Liver (tissue), 9 donors: ENCODE measurements around the gene CDR2. TPM values are rescaled to one million over a fixed set of nuclear protein-coding genes. Genes with fewer than 3 reads are reported as not detected.

Source experiments
- DNase-seq: peaks from one replicate; pipeline ENCODE4 v3.0.0-alpha.2; 2017; ENCODE audit warnings: low spot score
- H3K27ac ChIP-seq, 2 donors: one replicate each; pipeline ENCODE4 v1.7.0; 2013; ENCODE audit warnings: inconsistent platforms in 2 of 2, low read length in 2 of 2, control low read depth in 1 of 2, low read depth in 1 of 2, mild to moderate bottlenecking in 1 of 2
- H3K27me3 ChIP-seq, 4 donors: one replicate each; pipeline versions ENCODE4 v1.6.1 to v1.7.0; 2013; ENCODE audit warnings: low read length in 3 of 4, inconsistent platforms in 1 of 4, mild to moderate bottlenecking in 1 of 4, moderate library complexity in 1 of 4; ENCODE audit not compliant: control insufficient read depth in 4 of 4, insufficient read depth in 4 of 4
- H3K36me3 ChIP-seq, 4 donors: one replicate each; pipeline versions ENCODE4 v1.6.1 to v1.7.0; 2013; ENCODE audit warnings: low read length in 3 of 4, mild to moderate bottlenecking in 3 of 4, low read depth in 1 of 4, moderate library complexity in 1 of 4; ENCODE audit not compliant: control insufficient read depth in 4 of 4, insufficient read depth in 3 of 4
- H3K4me1 ChIP-seq, 4 donors: one replicate each; pipeline versions ENCODE4 v1.6.1 to v1.7.0; 2013; ENCODE audit warnings: low read length in 3 of 4, mild to moderate bottlenecking in 3 of 4, moderate library complexity in 1 of 4; ENCODE audit not compliant: control insufficient read depth in 4 of 4, insufficient read depth in 4 of 4
- H3K4me3 ChIP-seq, 3 donors: one replicate each; pipeline versions ENCODE4 v1.6.1 to v1.7.0; 2013; ENCODE audit warnings: low read length in 3 of 3, control low read depth in 1 of 3, low read depth in 1 of 3, mild to moderate bottlenecking in 1 of 3
- H3K9ac ChIP-seq, 2 donors: one replicate each; pipeline ENCODE4 v1.7.0; 2013; ENCODE audit warnings: low read length in 2 of 2, mild to moderate bottlenecking in 2 of 2, moderate library complexity in 2 of 2, control low read depth in 1 of 2, low read depth in 1 of 2
- H3K9me3 ChIP-seq, 4 donors: one replicate each; pipeline versions ENCODE4 v1.6.1 to v1.7.0; 2013; ENCODE audit warnings: low read length in 3 of 4; ENCODE audit not compliant: control insufficient read depth in 4 of 4
- ATF3 ChIP-seq: IDR thresholded peaks from 2 replicates; pipeline ENCODE4 v1.6.1; 2016; ENCODE audit warnings: antibody characterized with exemption
- FOXA1 ChIP-seq: IDR thresholded peaks from 2 replicates; pipeline ENCODE4 v1.6.1; 2016; ENCODE audit warnings: antibody characterized with exemption
- FOXA2 ChIP-seq: IDR thresholded peaks from 2 replicates; pipeline ENCODE4 v1.6.1; 2016; ENCODE audit warnings: antibody characterized with exemption
- GABPA ChIP-seq, 2 donors: IDR thresholded peaks in 1 of 2; conservative IDR thresholded peaks in 1 of 2; 2 replicates each; pipeline ENCODE4 v1.6.1; 2016; ENCODE audit warnings: antibody characterized with exemption in 2 of 2, mild to moderate bottlenecking in 1 of 2, moderate library complexity in 1 of 2
- HNF4G ChIP-seq: IDR thresholded peaks from 2 replicates; pipeline ENCODE4 v1.6.1; 2016; ENCODE audit warnings: antibody characterized with exemption
- MAX ChIP-seq: IDR thresholded peaks from 2 replicates; pipeline ENCODE4 v1.6.1; 2016; ENCODE audit warnings: antibody characterized with exemption
- RAD21 ChIP-seq, 2 donors: IDR thresholded peaks; 2 replicates each; pipeline ENCODE4 v1.6.1; 2016; ENCODE audit warnings: antibody characterized with exemption in 2 of 2, mild to moderate bottlenecking in 2 of 2
- REST ChIP-seq: IDR thresholded peaks from 2 replicates; pipeline ENCODE4 v1.6.1; 2016; ENCODE audit warnings: antibody characterized with exemption, mild to moderate bottlenecking
- RXRA ChIP-seq, 2 donors: IDR thresholded peaks; 2 replicates each; pipeline ENCODE4 v1.6.1; 2017 to 2018; ENCODE audit warnings: antibody characterized with exemption in 2 of 2, mild to moderate bottlenecking in 1 of 2
- SP1 ChIP-seq: IDR thresholded peaks from 2 replicates; pipeline ENCODE4 v1.6.1; 2018; ENCODE audit warnings: antibody characterized with exemption, mild to moderate bottlenecking
- TAF1 ChIP-seq: conservative IDR thresholded peaks from 2 replicates; pipeline ENCODE4 v1.6.1; 2016; ENCODE audit warnings: antibody characterized with exemption, mild to moderate bottlenecking
- WGBS: extraction: QIAGEN DNeasy Blood & Tissue Kit; methylation state at CpG from one replicate; pipeline ENCODE4 v1.1.7; 2013; 5-methylcytosine and 5-hydroxymethylcytosine counted together
- polyA plus RNA-seq, 2 donors: library from polyadenylated mRNA; stranded (reverse) in 1 of 2; unstranded in 1 of 2; fragments of 200-250 nt in 1 of 2; fragments of >200 nt in 1 of 2; fragmentation: Nextera tagmentation in 1 of 2; extraction: Ambion mirVana in 1 of 2; gene quantifications; one replicate each; pipeline versions ENCODE4 v1.2.1 to v1.2.3, GENCODE V29; 2013 to 2015
- total RNA-seq, 2 donors: library from RNA; depleted of rRNA; stranded (reverse); fragments of >200 nt; gene quantifications; one replicate each; pipeline ENCODE4 v1.2.3, GENCODE V29; 2014
- donor health status: healthy.
- donor health status: healthy.
- donor health status: healthy.
- donor health status: healthy.
- donor health status: healthy.

CDR2 gene
- total and polyA plus RNA-seq, 4 donors, result 2.9 to 12.1 (median 9.7) TPM

- no peak for TF ChIP-seq REST
- no peak for TF ChIP-seq TAF1
- no peak for TF ChIP-seq ATF3
- TF ChIP-seq RAD21 (IDR thresholded peaks at IDR 0.05), result no peak
- TF ChIP-seq MAX, result no peak
- no peak for TF ChIP-seq FOXA2
- no peak for TF ChIP-seq HNF4G
- no peak for TF ChIP-seq SP1
- no peak for TF ChIP-seq RXRA (IDR thresholded peaks at IDR 0.05)
Observed at GRCh38 chr16:22329199-22329695, 45.2 kb downstream of the CDR2 start (continued).

- Histone ChIP-seq H3K27ac (no peak overlapping the region), H3K36me3 (peaks cover 16 to 60% (median 35%) of the 10 kb centered on the region in 4 donors), H3K4me1 (no peaks in the 10 kb centered on the region), H3K4me3 (no peak overlapping the region), H3K27me3 (no peaks in the 10 kb centered on the region), H3K9me3 (no peaks in the 10 kb centered on the region), H3K9ac (no peak overlapping the region)
- TF ChIP-seq GABPA (IDR thresholded peaks at IDR 0.05 in 1 of 2, conservative IDR thresholded peaks at IDR 0.05 in 1 of 2), result no peak
- TF ChIP-seq MAX, result no peak
- no peak for TF ChIP-seq FOXA1
- 94% methylated on average over 10 of the region's 10 CpGs for WGBS
- DNase-seq, result no peak
Observed at GRCh38 chr16:22328081-22328725, 46.2 kb downstream of the CDR2 start.

GRCh38 chr16:22327446-22327775, 47.0 kb downstream of the CDR2 start:
- Histone ChIP-seq H3K4me3 (no peak overlapping the region), H3K9me3 (no peaks in the 10 kb centered on the region), H3K9ac (no peak overlapping the region), H3K36me3 (peaks cover 15 to 66% (median 35%) of the 10 kb centered on the region in 4 donors), H3K4me1 (no peaks in the 10 kb centered on the region), H3K27me3 (no peaks in the 10 kb centered on the region), H3K27ac (no peak overlapping the region)
- WGBS, result 96% methylated on average over 6 of the region's 6 CpGs
- TF ChIP-seq RAD21 (IDR thresholded peaks at IDR 0.05), result no peak
- TF ChIP-seq MAX, result no peak
- TF ChIP-seq TAF1, result no peak
- no peak for TF ChIP-seq FOXA2
- DNase-seq, result no peak
